ENCODE measurements around the gene RNH1. TPM values are rescaled to one million over a fixed set of nuclear protein-coding genes. Genes with fewer than 3 reads are reported as not detected.

Gene RNH1
- total and polyA plus RNA-seq, 2 of the 8 experiments (the other 6 are each of a cell fraction or from before 2014, with no cell fraction given), result 48.7 to 49.8 TPM

DNA sequence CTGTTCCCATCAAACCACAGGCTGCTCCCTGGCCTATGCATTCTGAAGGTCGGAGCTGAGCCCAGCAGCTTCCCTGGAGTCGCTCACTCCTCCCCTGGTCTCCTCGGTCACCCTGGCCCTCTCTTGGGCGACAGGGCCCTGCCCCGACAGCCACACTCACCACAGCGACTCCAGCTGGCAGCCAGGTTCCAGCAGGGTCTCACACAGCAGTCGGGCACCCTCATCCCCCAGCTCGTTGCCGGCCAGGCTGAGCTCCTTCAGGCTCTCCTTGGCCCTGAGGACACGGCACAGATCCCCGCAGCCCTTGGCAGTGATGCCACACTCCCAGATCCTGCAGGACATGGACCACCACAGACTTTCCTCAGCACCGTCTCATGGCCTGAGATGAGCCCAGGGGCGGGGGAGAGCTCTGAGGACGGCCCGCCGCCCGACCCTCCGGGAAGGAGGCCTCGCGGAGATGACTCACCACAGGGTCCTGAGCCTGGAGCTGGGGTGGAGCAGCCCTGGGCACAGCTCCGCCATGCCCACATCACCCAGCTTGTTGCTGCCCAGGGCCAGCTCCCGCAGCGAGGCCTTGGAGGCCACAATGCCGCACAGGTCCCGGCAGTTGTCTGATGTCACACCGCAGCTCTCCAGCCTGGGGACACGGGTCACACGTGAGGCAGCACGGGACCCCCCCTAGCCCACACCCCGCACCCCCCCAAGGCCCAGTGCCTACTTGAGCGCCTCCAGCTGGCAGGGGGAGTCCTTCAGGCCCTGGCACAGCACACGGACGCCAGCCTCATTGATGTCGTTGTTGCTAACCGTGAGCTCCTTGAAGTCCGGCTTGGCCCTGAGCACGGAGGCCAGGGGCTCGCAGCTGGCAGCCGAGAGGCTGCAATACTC, 8.5 kb downstream of the RNH1 start (continued):
- TF ChIP-seq, protein P1, sequence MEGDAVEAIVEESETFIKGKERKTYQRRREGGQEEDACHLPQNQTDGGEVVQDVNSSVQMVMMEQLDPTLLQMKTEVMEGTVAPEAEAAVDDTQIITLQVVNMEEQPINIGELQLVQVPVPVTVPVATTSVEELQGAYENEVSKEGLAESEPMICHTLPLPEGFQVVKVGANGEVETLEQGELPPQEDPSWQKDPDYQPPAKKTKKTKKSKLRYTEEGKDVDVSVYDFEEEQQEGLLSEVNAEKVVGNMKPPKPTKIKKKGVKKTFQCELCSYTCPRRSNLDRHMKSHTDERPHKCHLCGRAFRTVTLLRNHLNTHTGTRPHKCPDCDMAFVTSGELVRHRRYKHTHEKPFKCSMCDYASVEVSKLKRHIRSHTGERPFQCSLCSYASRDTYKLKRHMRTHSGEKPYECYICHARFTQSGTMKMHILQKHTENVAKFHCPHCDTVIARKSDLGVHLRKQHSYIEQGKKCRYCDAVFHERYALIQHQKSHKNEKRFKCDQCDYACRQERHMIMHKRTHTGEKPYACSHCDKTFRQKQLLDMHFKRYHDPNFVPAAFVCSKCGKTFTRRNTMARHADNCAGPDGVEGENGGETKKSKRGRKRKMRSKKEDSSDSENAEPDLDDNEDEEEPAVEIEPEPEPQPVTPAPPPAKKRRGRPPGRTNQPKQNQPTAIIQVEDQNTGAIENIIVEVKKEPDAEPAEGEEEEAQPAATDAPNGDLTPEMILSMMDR (IDR thresholded peaks at IDR 0.05; ENCODE audit: control extremely low read depth in 1 of 3, insufficient read depth in 1 of 3, low read depth in 1 of 3, low read length in 3 of 3), result no peak
- TF ChIP-seq HDAC6 (IDR thresholded peaks at IDR 0.05; ENCODE audit: low read depth, low read length) (no peak), FOSL1 (IDR thresholded peaks at IDR 0.05; ENCODE audit: insufficient read depth, low read depth, low read length) (no peak), POU5F1 (IDR thresholded peaks at IDR 0.05; ENCODE audit: low read depth, low read length) (no peak), RAD21 (IDR thresholded peaks at IDR 0.05 in 1 of 2, conservative IDR thresholded peaks at IDR 0.05 in 1 of 2; ENCODE audit: low read depth in 2 of 2, low read length in 2 of 2) (no peak)

Data from H1 (cell line).